GM12872 (cell line): ENCODE results near the gene GCNA.

Experiments used
- TF ChIP-seq, protein P1 (sequence below): IDR thresholded peaks from 3 replicates; pipeline ENCODE4 v1.5.1; 2011; ENCODE audit warnings: low read depth, mild to moderate bottlenecking, low read length, moderate library complexity; ENCODE audit not compliant: insufficient read depth

The GCNA gene

DNA sequence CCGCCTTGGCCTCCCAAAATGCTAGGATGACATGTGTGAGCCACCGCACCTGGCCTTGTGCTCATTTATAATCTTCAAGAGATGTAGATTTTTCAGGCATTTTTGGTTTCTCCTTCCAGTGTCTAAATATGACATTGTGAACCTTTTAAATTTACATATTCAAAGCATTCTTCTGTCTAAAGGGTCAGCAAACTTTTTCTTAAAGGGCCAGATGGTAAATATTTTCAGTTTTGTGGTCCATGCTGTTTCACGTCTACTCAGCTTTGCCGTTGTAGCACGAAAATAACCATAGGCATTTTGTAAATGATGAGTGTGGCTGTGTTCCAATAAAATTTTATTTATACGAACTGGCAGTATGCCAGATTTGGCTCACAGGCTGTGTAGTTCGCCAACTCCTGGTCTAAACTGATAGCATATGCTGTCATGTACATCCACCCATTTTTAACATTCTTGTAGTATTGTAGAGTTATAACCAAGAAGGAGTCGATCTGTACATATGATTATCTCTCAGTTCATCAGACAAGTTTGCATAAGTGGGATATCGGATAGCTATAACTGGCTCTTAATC lies 12.7 kb upstream of the GCNA start:
- TF ChIP-seq, protein P1, sequence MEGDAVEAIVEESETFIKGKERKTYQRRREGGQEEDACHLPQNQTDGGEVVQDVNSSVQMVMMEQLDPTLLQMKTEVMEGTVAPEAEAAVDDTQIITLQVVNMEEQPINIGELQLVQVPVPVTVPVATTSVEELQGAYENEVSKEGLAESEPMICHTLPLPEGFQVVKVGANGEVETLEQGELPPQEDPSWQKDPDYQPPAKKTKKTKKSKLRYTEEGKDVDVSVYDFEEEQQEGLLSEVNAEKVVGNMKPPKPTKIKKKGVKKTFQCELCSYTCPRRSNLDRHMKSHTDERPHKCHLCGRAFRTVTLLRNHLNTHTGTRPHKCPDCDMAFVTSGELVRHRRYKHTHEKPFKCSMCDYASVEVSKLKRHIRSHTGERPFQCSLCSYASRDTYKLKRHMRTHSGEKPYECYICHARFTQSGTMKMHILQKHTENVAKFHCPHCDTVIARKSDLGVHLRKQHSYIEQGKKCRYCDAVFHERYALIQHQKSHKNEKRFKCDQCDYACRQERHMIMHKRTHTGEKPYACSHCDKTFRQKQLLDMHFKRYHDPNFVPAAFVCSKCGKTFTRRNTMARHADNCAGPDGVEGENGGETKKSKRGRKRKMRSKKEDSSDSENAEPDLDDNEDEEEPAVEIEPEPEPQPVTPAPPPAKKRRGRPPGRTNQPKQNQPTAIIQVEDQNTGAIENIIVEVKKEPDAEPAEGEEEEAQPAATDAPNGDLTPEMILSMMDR: no peak

DNA sequence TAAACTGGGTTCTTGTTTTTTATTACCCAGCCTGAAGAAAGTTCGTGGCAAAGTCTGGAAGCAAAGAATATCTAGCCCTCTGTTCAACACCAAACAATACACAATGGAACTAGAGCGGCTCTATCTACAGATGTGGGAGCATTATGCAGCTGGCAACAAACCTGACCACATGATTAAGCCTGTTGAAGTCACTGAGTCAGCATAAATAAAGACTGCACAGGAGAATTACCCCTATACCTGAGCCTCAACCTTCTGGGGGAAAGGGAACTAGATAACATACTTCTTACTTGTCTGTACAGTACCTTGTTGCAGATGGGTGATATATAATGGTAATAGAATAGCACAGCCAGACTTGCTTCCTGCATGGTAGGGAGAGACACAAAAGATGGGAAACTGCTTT lies 4.6 kb upstream of the GCNA start:
- TF ChIP-seq, protein P1: no peak

DNA sequence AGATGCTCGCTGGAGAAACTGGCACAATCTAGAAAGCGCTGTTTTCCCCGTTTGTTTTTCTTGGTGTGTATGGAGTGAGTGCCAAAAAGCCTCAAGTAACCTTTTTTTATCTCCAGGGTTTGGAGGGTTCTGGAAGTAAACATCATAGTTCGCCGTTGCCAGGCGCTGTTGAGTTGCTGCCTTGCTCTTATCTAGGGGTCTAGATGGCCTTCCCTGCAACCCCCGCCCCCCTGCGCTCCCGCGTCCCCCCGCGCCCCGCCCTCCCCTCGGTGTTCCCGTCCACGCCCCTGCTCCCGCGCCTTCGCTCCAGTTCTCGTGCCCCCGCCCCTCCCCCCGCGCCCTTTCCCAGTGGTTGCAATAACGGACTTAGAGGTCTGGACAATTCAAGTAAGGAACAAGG lies 555 bp upstream of the GCNA start:
- TF ChIP-seq, protein P1: no peak

DNA sequence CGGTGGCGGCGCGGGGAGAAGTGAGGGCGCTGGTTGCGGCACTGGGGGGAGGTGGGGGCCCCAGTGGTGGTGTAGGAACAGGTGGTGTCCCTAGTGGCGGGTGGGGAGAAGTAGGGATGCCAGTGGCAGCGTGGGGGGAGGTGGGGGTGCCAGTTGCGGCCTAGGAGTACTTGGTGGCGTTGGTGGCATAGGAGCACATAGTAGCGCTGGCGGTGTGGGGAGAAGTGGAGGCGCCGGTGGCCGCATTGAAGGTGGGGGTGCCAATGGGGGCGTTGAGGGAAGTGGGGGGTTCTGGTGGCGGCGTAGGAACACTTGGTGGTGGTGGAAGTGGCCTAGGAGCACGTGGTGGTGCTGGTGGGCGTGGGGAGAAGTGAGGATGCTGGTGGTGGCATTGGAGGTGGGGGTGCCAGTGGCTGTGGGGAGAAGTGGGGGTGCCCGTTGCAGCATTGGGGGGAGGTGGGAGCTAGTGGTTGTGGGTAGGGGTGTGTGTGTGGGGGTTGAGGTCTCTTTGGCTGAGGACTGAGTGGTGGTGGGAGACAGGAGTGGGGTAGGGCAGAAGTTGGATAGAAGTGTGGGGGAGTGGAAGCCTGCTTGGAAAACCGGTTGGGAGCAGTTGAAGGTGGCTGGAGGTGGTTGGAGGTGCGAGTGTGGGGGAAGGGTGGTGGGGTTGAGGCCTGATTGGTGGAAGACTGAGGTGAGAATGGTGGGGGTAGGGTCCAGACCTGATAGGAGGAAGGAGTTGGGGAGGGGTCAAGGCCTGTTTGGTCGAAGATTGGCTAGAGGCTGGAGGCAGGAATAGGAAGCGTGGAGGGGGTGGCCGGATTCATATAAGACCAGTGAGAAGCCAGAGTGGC lies 1.1 kb downstream of the GCNA start:
- TF ChIP-seq, protein P1: no peak

DNA sequence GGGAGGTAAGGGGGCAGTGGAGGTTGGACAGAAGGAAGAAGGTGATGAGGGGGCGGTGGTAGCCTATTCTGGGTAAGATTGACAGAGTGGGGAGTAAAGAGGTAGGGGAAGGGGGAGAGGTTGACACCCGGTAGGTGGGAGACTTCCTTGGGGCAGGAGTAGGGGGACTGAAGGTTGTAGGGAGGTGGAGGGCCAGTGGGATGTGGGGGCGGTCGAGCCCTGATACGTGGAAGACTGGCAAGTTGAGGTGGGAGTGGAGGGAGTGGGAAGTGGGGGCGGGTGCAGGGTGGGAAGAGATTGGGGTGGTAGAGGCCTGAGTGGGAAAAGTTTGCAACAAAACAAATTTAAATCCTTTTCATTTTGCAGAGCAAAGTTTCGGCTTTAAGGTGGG lies 1.7 kb downstream of the GCNA start:
- TF ChIP-seq, protein P1: no peak

DNA sequence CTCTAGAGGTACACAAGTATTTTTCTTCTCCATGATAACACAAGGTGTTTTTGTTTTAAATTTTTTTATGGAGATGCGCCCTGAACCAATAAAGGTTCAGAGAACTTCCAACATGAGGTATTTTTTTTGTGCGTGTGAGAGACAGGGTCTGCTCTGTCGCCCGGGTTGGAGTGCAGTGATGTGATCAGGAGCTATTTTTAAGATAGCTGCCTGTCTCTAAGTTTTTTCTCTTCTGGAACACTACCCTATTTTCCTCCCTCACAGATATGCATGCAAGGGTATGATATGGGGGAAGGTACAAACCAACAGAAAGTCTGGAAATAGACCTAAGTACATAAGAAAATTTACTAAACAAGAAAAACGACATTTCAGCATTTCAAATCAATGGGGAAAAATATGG lies 3.0 kb downstream of the GCNA start:
- TF ChIP-seq, protein P1: no peak

DNA sequence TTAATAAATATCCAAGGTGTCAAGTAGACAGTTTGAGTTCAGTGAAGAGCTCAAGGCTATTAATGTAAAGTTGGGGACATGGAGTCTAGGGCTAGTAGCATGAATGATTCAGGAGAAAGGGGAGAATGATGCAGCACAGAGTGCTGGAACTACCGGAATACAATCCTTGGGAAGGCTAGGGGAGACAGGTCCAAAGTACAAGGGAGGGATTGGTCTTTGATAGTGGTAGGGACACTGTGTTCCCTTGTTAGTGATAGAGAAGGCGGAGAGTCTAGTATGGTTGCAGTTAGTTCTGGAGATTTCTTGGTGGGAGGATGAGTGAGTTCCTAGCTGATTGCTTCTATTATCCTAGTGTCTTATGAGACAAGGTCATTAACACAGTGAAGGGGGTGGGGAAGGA lies 8.7 kb downstream of the GCNA start:
- TF ChIP-seq, protein P1: no peak
